HG02610 (cell line): ENCODE results near the gene GABRB1.

Source experiments
- ATAC-seq: cut with Tn5 transposase; IDR thresholded peaks from one replicate; pipeline ENCODE4 v1.9.1; 2021; ENCODE audit warnings: mild to moderate bottlenecking, moderate library complexity; ENCODE audit not compliant: unreplicated experiment

Gene GABRB1

DNA sequence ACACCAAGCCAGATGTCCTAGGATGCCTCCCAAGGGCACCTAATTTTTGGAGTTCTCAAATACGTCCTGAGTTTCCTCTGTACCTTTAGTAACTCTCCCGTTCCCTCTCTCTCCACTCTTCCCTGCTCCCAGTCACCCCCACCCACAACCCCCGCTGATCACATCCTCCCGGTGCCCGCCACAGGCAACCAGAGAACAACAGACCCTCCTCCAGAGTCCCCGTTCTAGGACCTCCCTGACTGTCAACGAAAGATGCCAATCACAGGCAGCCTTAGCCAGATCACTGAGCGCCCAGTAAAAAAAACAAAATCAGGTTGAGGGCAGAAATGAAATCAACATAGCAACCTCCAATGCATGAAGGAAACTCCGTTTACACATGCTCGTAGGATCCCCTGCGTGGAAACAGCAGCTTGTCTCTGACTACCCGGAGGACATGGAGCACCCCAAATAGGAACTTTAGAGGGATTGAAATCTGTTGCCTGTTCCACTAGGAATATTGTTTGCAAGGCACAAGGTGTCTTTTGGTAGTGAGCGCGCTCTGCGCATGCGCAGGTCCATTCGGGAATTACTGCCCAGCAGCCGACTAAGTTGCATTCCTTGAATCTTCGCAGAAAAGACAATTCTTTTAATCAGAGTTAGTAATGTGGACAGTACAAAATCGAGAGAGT lies at the start of gene GABRB1:
GABRB1 (plus strand) TSS at position 557 of the 668 bp plus-strand sequence.
- ATAC-seq, result no peak

DNA sequence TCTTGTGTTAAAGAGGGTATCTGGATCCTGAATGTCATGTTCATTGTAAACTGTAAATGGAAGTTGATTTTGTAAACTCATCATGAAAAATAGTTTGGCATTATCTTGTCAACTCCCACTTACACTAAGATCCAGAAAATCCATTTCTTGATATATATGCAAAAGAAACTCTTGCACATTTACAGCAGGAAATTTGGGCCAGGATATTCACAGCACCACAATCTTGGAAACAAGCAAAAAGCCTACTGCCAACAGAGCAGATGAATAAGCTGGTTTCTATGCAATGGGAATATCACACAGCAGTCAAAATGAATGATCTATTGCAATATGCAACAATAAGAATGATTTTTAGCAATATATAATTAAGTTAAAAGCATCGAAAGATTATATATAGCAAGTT lies 46.6 kb upstream of the GABRB1 start:
- ATAC-seq, result no peak

DNA sequence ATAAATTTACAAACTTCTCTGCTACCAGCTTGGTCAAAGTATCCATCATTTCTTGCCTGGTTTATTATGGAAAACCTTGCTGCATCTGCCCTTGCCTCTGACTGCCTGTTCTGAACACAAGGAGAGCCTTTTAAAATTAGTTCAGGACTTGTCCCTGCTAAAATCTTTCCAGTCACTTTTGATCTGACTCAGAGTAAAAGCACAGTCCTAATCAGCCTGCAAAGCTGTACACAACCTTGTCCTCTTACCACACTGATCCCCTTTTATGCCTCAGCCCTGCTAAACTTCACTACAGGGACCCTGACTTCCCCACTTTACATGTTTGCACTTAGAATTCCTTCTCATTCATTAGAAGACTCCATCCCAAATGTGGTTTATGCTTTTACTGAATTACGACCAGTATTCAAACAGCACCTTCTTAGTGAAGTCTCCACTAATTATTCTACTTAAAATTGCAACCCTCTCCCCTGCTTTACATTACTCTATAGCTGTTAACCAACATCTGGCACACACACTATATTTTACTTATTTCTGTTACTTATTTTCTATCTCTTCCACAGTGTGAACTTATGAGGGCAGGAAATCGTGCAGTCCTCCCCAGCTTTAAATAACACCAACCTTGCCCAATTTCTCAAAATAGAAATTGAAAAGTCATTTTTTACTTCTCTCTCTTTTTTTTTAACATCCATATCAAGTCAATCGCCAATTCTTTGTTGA lies 44.3 kb upstream of the GABRB1 start:
- ATAC-seq, result no peak

- no peak for ATAC-seq
Observed at GRCh38 chr4:46992338-46992737, 39.0 kb upstream of the GABRB1 start.

GRCh38 chr4:46993075-46994006 lies 38.0 kb upstream of the GABRB1 start, which contains the start of gene GABRA4:
GABRA4 (minus strand) TSS chr4:46993581; CDS start chr4:46993424, 157 bp downstream.
- ATAC-seq, result peak; percentile 33

GRCh38 chr4:46994007-46994405 lies 37.4 kb upstream of the GABRB1 start:
- ATAC-seq, result no peak

GRCh38 chr4:46999566-46999965 lies 31.8 kb upstream of the GABRB1 start:
- ATAC-seq, result no peak

DNA sequence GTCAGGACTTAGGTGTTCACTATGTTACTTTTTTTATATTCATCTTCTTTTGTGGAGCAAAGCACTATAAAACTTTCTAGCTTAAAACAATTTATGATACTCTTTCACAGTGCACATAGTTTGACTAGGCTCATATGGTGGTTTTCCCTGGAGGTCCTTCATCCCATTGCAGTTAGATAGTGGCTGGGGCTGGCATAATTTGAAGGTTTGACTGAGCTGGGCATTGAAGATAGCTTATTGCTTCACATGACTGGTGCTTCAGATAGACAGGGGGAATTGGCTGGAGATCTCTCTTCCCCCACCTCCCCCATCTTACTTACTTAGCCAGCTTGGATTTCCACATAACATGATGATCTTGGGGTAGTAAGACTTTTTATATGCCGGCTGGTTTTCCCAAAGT lies 31.0 kb upstream of the GABRB1 start:
- ATAC-seq, result no peak

GRCh38 chr4:47002580-47002979 lies 28.8 kb upstream of the GABRB1 start:
- ATAC-seq, result no peak

DNA sequence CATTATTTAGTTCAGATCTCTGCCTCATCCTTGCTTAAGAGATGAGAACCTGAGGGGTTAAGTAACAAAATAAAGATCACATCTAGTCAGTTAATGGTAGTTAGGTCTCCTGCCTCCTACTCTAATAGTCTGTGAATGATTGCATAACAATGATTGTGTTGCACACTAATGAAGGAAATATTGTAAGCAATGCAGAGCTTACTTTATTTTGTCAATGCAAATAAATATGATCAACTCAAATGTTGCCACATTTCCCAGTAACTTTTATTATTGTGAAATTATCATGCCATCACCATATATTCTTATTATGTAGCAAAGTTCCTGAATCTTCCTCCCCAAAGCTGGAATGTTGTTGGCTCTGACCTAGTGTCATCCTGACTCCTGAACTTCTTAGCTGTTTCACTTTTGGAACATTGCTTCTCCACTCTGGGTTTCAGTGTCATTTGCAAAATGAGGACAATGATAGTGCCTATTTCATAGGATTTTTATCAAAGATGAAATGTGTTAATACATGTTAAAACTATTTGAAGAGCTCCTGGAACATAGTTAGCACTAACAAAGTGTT lies 20.9 kb upstream of the GABRB1 start:
- peak; percentile 27 for ATAC-seq

GRCh38 chr4:47010912-47011446 lies 20.4 kb upstream of the GABRB1 start:
- peak; percentile 80 for ATAC-seq

DNA sequence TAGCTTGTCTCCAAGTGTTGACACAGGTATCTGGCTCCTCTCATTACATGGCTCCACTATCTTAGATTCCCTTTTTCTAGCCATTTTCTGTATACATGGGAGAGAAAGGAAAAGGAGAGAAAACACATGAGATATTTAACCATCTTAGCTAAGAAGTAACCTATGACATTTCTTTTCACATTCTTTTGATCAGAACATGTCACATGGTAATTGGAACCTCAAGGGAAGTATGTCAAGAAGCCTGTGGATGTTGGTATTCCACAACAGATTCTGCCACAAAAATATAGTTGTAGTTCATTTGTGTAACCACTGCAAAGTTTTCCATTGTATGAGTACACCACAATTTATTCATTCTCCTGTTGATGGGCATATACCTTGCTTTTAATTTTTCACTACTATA lies 18.7 kb upstream of the GABRB1 start:
- no peak for ATAC-seq

DNA sequence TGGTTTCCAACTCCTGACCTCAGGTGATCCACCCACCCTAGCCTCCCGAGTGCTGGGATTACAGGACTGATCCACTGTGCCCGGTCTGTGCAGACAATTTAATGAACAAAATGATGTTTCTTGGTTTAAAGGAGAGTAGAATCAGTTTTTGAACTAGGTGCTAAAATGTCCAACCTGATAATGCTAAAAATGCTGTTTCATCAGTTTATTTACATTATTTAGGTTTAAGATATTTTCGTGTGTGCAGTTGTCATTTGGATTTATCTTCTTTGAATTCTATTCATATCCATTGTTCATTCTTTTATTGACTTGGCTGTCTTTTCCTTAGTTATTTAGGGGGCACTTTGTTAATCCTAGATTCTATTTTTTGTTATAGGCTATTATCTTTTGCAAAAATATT lies 18.0 kb upstream of the GABRB1 start:
- ATAC-seq, result no peak

DNA sequence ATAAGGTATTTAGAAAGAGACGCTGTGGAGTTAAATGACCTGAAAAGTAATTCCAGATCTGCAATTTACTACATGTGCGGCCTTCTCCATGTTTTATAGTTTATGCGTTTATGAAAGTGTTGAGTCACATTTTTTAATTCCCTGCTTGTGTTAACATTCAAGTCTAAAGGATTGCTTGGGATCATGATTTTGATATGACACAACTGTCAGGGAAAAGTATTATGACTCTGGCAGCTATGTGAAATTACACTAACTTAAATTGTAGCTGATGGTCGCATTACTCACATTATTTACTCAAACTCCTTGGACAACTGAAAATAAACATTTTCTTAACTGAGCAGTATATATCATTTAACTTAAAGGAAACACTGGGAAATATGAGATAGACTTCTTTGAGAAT lies 14.3 kb upstream of the GABRB1 start:
- no peak for ATAC-seq

GRCh38 chr4:47017494-47017893 lies 13.9 kb upstream of the GABRB1 start:
- peak; percentile 51 for ATAC-seq

DNA sequence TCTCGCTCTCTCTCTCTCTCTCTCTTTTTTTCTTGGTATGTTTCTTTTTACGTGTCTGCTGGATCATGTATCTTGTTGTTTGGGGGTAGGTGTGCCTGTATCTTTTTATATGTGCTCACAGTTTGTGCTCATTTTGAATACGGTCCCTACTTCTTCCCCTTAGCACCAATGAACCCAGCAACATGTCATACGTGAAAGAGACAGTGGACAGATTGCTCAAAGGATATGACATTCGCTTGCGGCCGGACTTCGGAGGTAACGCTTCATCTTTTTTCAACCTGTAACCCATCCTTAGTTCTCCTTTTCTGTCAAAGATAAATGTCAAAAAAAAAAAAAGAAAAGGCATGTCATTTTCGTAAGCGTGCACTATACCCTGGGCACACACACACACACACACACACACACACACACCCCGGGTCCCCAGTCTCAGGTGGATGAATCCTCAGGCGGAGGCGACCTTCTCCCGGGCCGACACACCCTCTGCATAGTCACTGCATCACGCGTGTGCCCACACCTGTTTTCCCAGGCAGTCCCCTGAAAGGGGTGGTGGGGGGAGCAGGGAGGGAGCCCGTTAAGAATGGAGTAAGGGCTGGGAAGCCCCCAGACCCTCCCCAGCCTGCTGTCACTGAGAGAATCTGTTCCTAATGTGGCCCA lies 511 bp downstream of the GABRB1 start:
- no peak for ATAC-seq

DNA sequence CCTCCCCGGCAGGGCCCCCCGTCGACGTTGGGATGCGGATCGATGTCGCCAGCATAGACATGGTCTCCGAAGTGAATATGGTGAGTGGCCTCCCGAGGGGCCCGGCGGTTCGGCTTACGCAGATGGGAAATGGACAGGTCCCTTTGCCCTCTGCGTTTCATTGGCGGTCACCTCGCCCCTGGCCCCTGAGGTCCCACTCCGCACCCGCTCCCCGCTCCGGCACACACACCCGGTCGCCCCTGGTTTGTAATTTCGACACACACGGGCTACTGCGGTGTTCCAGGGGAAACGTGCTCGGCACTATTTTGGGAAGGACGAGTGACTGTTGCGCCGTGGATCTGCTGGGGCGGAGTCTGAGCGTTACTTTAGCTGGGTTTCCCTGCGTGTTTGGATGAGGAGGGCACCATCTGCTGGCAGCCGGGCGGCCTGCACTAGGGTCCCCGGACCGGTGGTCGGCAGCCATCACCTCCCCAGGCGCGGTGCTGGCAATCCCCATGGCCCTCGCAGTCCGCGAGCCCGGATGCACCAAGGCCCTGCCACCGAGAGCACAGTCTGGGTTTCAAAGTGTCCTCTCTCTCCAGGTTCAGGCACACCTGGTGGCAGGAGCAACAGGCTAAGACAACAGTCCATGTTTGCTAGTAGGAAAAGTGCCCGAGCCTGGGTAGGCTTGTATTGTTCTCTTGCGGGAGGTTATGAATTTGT lies 1.2 kb downstream of the GABRB1 start:
- peak; percentile 94 for ATAC-seq

DNA sequence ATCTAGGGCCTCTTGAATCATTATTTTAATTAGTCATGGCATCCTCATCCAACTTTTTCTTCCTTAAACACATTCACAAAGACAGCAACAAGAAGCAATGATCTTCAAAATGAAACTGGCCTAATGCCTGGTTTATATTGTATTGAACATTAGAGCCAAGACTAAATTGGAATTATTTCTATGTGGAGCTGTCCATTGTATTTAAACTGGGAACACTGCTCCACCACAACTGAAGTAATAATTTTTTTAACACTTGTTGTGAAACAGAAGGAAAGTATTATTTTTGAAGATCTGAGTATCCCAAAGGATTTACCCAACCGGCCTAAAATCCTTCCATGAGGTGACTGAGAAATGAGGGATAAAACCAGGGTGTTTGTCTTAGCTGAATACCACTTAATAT lies 6.9 kb downstream of the GABRB1 start:
- ATAC-seq, result no peak

GRCh38 chr4:47040828-47041227 lies 9.5 kb downstream of the GABRB1 start:
- no peak for ATAC-seq

GRCh38 chr4:47043821-47044220 lies 12.5 kb downstream of the GABRB1 start:
- no peak for ATAC-seq
